HepG2 (cell line): ENCODE measurements around the gene AGAP3. TPM values are rescaled to one million over a fixed set of nuclear protein-coding genes. Genes with fewer than 3 reads are reported as not detected.

ENCODE experiments used
- CHCHD3 ChIP-seq: sonication (generic); formaldehyde crosslinking; IDR thresholded peaks from 2 replicates; pipeline ENCODE4 v1.8.0; 2022; ENCODE audit warnings: mild to moderate bottlenecking, missing genetic modification reagents, moderate library complexity
- DBP ChIP-seq: sonication (generic); formaldehyde crosslinking; IDR thresholded peaks from 2 replicates; pipeline ENCODE4 v1.4.0; 2020; ENCODE audit warnings: missing genetic modification reagents; ENCODE audit errors: not compliant biosample characterization
- GATAD1 ChIP-seq: IDR thresholded peaks from 2 replicates; pipeline ENCODE4 v1.6.1; 2016; ENCODE audit warnings: missing genetic modification reagents, missing compliant biosample characterization
- GPBP1L1 ChIP-seq: sonication (generic); formaldehyde crosslinking; IDR thresholded peaks from 2 replicates; pipeline ENCODE4 v1.5.0; 2020; ENCODE audit warnings: mild to moderate bottlenecking, missing genetic modification reagents
- HOXA3 ChIP-seq: sonication (generic); formaldehyde crosslinking; IDR thresholded peaks from 2 replicates; pipeline ENCODE4 v1.5.0; 2020; ENCODE audit warnings: missing genetic modification reagents
- KDM5A ChIP-seq: fragments of 200-600 bp; sonication (generic); IDR thresholded peaks from 2 replicates; pipeline ENCODE4 v1.7.0; 2018; ENCODE audit warnings: antibody characterized with exemption, mild to moderate bottlenecking, low read length, borderline replicate concordance
- KLF15 ChIP-seq: sonication (generic); formaldehyde crosslinking; IDR thresholded peaks from 2 replicates; pipeline ENCODE4 v1.8.1; 2023; ENCODE audit warnings: borderline replicate concordance, mild to moderate bottlenecking, inconsistent platforms, missing genetic modification reagents, mixed read lengths
- LCORL ChIP-seq, 2 experiments: fragments of 450-650 bp in 1 of 2; sonication (generic) in 1 of 2; formaldehyde crosslinking in 1 of 2; IDR thresholded peaks; 2 replicates each; pipeline versions ENCODE4 v1.5.0 to v1.6.1; 2017 to 2020; ENCODE audit warnings: antibody characterized with exemption in 1 of 2, missing genetic modification reagents in 1 of 2
- PHB2 ChIP-seq: fragments of 450-650 bp; IDR thresholded peaks from 2 replicates; pipeline ENCODE4 v1.6.1; 2018; ENCODE audit not compliant: partially characterized antibody
- PHF5A ChIP-seq: IDR thresholded peaks from one replicate; pipeline ENCODE4 v1.6.1; 2018; ENCODE audit warnings: low read depth, missing genetic modification reagents; ENCODE audit not compliant: unreplicated experiment
- SOX5 ChIP-seq: IDR thresholded peaks from 2 replicates; pipeline ENCODE4 v1.6.1; 2016; ENCODE audit warnings: borderline replicate concordance
- SRSF1 ChIP-seq: fragments of 200-400 bp; formaldehyde crosslinking; optimal IDR thresholded peaks from 2 replicates; pipeline ENCODE3; 2017; ENCODE audit warnings: mild to moderate bottlenecking, low read depth, low read length, moderate library complexity
- STAG1 ChIP-seq: sonication (generic); formaldehyde crosslinking; IDR thresholded peaks from 2 replicates; pipeline ENCODE4 v1.4.0; 2020; ENCODE audit warnings: missing genetic modification reagents
- TFE3 ChIP-seq: IDR thresholded peaks from 2 replicates; pipeline ENCODE4 v1.6.1; 2016
- ZBTB25 ChIP-seq: IDR thresholded peaks from 2 replicates; pipeline ENCODE4 v1.6.1; 2018; ENCODE audit warnings: missing genetic modification reagents
- ZBTB7B ChIP-seq: sonication (generic); formaldehyde crosslinking; IDR thresholded peaks from 2 replicates; pipeline ENCODE4 v1.4.0; 2020; ENCODE audit warnings: missing genetic modification reagents
- ZNF30 ChIP-seq: sonication (generic); formaldehyde crosslinking; IDR thresholded peaks from 2 replicates; pipeline ENCODE4 v1.5.0; 2020; ENCODE audit warnings: mild to moderate bottlenecking, missing genetic modification reagents
- ZNF362 ChIP-seq: sonication (generic); formaldehyde crosslinking; IDR thresholded peaks from 2 replicates; pipeline ENCODE4 v1.4.0; 2020; ENCODE audit warnings: missing genetic modification reagents, mild to moderate bottlenecking, borderline replicate concordance
- ZNF580 ChIP-seq: IDR thresholded peaks from 2 replicates; pipeline ENCODE4 v1.6.1; 2016; ENCODE audit warnings: low read depth, borderline replicate concordance
- ZNF605 ChIP-seq: sonication (generic); formaldehyde crosslinking; IDR thresholded peaks from 2 replicates; pipeline ENCODE4 v1.8.0; 2022; ENCODE audit warnings: mild to moderate bottlenecking, missing genetic modification reagents
- ZNF607 ChIP-seq: sonication (generic); formaldehyde crosslinking; IDR thresholded peaks from 2 replicates; pipeline ENCODE4 v1.5.1; 2020; ENCODE audit warnings: missing genetic modification reagents, mild to moderate bottlenecking, borderline replicate concordance
- ZNF720 ChIP-seq: sonication (generic); formaldehyde crosslinking; IDR thresholded peaks from 2 replicates; pipeline ENCODE4 v1.4.0; 2020; ENCODE audit warnings: missing genetic modification reagents
- ZNF768 ChIP-seq: sonication (generic); formaldehyde crosslinking; IDR thresholded peaks from 2 replicates; pipeline ENCODE4 v1.4.0; 2020; ENCODE audit warnings: missing genetic modification reagents
- polyA plus RNA-seq, 8 experiments: library from polyadenylated mRNA; depleted of rRNA in 3 of 8; stranded (reverse) in 7 of 8; unstranded in 1 of 8; fragments of >200 nt; fragmentation: Illumina TruSeq in 4 of 8; extraction: Trizol in 4 of 8; gene quantifications; 2 replicates each; pipeline versions ENCODE4 v1.2.1 to v1.2.3, GENCODE V29; 2011 to 2016; ENCODE audit warnings: low read depth in 4 of 8, missing spikeins in 1 of 8, mixed read lengths in 1 of 8; ENCODE audit not compliant: insufficient read depth in 1 of 8
- total RNA-seq, 5 experiments: library from RNA; depleted of rRNA; stranded (reverse); fragments of >200 nt; fragmentation: Illumina TruSeq; extraction: Trizol; gene quantifications; 2 replicates each; pipeline ENCODE4 v1.2.3, GENCODE V29; 2016; ENCODE audit warnings: low read depth in 1 of 5

AGAP3 gene
- total and polyA plus RNA-seq, 2 of the 13 experiments (the other 11 are each of a cell fraction or from before 2014, with no cell fraction given) = 31.3 to 61.4 TPM

- peak; percentile 29; the same call in 1 of the 2 replicates for TF ChIP-seq ZNF362
- TF ChIP-seq ZNF607 (CRISPR knock-in tag) = peak; percentile 23; the same call in 1 of the 2 replicates
- no peak for TF ChIP-seq CHCHD3 (CRISPR knock-in tag)
- TF ChIP-seq DBP = no peak
- peak; percentile 58; the same call in 1 of the 2 replicates for TF ChIP-seq HOXA3 (CRISPR knock-in tag)
- no peak for TF ChIP-seq GPBP1L1 (CRISPR knock-in tag)
- TF ChIP-seq KDM5A = no peak
- peak; percentile 45; the same call in 1 of the 2 replicates for TF ChIP-seq ZNF768 (CRISPR knock-in tag)
- TF ChIP-seq ZNF30 (CRISPR knock-in tag) = no peak
- TF ChIP-seq LCORL (IDR thresholded peaks at IDR 0.05) = no peak
- peak; percentile 48; the same call in 1 of the 2 replicates for TF ChIP-seq LCORL (CRISPR knock-in tag; IDR thresholded peaks at IDR 0.05)
- no peak for TF ChIP-seq ZNF605 (CRISPR knock-in tag)
- no peak for TF ChIP-seq SOX5 (CRISPR knock-in tag)
- TF ChIP-seq KLF15 (CRISPR knock-in tag) = no peak
- TF ChIP-seq ZBTB25 = peak; percentile 52; the same call in 1 of the 2 replicates
- TF ChIP-seq STAG1 (CRISPR knock-in tag) = peak; percentile 89
- TF ChIP-seq PHF5A (CRISPR knock-in tag) = no peak
- TF ChIP-seq TFE3 = peak; percentile 62
- no peak for TF ChIP-seq SRSF1
- peak; percentile 50 for TF ChIP-seq GATAD1 (CRISPR knock-in tag)
- no peak for TF ChIP-seq PHB2
- TF ChIP-seq ZNF580 (CRISPR knock-in tag) = 0 out of 2 replicates have a peak, but pooled peaks have one; percentile 55
- peak; percentile 45; the same call in 1 of the 2 replicates for TF ChIP-seq ZBTB7B (CRISPR knock-in tag)
- no peak for TF ChIP-seq ZNF720 (CRISPR knock-in tag)
Measured at GRCh38 chr7:151172273-151173141, 86.2 kb downstream of the AGAP3 start (continued).
